ENCODE data around the gene HAPLN3. TPM values are rescaled to one million over a fixed set of nuclear protein-coding genes. Genes with fewer than 3 reads are reported as not detected.

HAPLN3 gene
- total and polyA plus RNA-seq, 11 donors = 1.2 to 32.9 (median 3.3) TPM

- peaks cover 0 to 8% (median 0%) of the 10 kb centered on the region in 9 donors for H3K27me3 ChIP-seq
- DNase-seq = no peak
- H3K27ac ChIP-seq = no peak overlapping the region
- no peak for TF ChIP-seq POLR2A (IDR thresholded peaks at IDR 0.05)
- TF ChIP-seq, protein P1, sequence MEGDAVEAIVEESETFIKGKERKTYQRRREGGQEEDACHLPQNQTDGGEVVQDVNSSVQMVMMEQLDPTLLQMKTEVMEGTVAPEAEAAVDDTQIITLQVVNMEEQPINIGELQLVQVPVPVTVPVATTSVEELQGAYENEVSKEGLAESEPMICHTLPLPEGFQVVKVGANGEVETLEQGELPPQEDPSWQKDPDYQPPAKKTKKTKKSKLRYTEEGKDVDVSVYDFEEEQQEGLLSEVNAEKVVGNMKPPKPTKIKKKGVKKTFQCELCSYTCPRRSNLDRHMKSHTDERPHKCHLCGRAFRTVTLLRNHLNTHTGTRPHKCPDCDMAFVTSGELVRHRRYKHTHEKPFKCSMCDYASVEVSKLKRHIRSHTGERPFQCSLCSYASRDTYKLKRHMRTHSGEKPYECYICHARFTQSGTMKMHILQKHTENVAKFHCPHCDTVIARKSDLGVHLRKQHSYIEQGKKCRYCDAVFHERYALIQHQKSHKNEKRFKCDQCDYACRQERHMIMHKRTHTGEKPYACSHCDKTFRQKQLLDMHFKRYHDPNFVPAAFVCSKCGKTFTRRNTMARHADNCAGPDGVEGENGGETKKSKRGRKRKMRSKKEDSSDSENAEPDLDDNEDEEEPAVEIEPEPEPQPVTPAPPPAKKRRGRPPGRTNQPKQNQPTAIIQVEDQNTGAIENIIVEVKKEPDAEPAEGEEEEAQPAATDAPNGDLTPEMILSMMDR (IDR thresholded peaks at IDR 0.05) = no peak
- intact Hi-C loops (cut with DNase I) = no loop called here
- no peak for ATAC-seq
- no peaks in the 10 kb centered on the region for H3K9me3 ChIP-seq
- no peaks in the 10 kb centered on the region for H3K4me1 ChIP-seq
- no peak overlapping the region for H3K4me3 ChIP-seq
- 79 to 93% (median 88%) methylated on average over 4 of the region's 4 CpGs for WGBS, 4 donors
- H3K36me3 ChIP-seq = no peaks in the 10 kb centered on the region
Observed at GRCh38 chr15:88842156-88842555, 53.2 kb downstream of the HAPLN3 start.

GRCh38 chr15:88841236-88841635 lies 54.1 kb downstream of the HAPLN3 start:
- intact Hi-C loops (cut with DNase I) = no loop called here
- Histone ChIP-seq H3K4me1 (no peaks in the 10 kb centered on the region), H3K36me3 (no peaks in the 10 kb centered on the region), H3K4me3 (no peak overlapping the region), H3K27me3 (peaks cover 0 to 8% (median 0%) of the 10 kb centered on the region in 9 donors), H3K9me3 (no peaks in the 10 kb centered on the region), H3K27ac (no peak overlapping the region)
- no peak for ATAC-seq
- 86 to 94% (median 87%) methylated on average over 1 of the region's 1 CpG for WGBS, 4 donors
- DNase-seq = no peak
- TF ChIP-seq, protein P1 (IDR thresholded peaks at IDR 0.05) = no peak
- no peak for TF ChIP-seq POLR2A (IDR thresholded peaks at IDR 0.05)

GRCh38 chr15:88839961-88840360 lies 55.4 kb downstream of the HAPLN3 start:
- Histone ChIP-seq H3K36me3 (no peaks in the 10 kb centered on the region), H3K9me3 (no peaks in the 10 kb centered on the region), H3K27ac (no peak overlapping the region), H3K4me1 (no peaks in the 10 kb centered on the region), H3K27me3 (peaks cover 0 to 8% (median 0%) of the 10 kb centered on the region in 9 donors), H3K4me3 (no peak overlapping the region)
- intact Hi-C loops (cut with DNase I) = loop anchor here in 5 of 10 donors (10.0 kb wide), 3 partner anchors 215 to 365 kb away; partner anchors contain the start of gene AEN (in 2 of the 5)
- WGBS, 4 donors = 78 to 88% (median 83%) methylated on average over 11 to 16 of the region's 16 CpGs
- ATAC-seq (no peak), DNase-seq (no peak)
- TF ChIP-seq, protein P1 (IDR thresholded peaks at IDR 0.05) = no peak
- TF ChIP-seq POLR2A (IDR thresholded peaks at IDR 0.05) = no peak

- TF ChIP-seq POLR2A (IDR thresholded peaks at IDR 0.05) = no peak
- TF ChIP-seq, protein P1 (IDR thresholded peaks at IDR 0.05) = no peak
- Histone ChIP-seq H3K36me3 (no peaks in the 10 kb centered on the region), H3K4me3 (no peak overlapping the region), H3K27ac (no peak overlapping the region), H3K9me3 (no peaks in the 10 kb centered on the region), H3K4me1 (peaks cover 0 to 3% (median 0%) of the 10 kb centered on the region in 12 donors), H3K27me3 (peaks cover 0 to 5% (median 0%) of the 10 kb centered on the region in 9 donors)
- intact Hi-C loops (cut with DNase I) = loop anchor here in 5 of 10 donors (10.0 kb wide), 3 partner anchors 214 to 364 kb away; partner anchors contain the start of gene AEN (in 2 of the 5)
- no peak for ATAC-seq
- no peak for DNase-seq
- 48 to 91% (median 78%) methylated on average over 3 of the region's 3 CpGs for WGBS, 4 donors
Observed at GRCh38 chr15:88839146-88839545, 56.2 kb downstream of the HAPLN3 start.
